Astrocyte (in vitro differentiated cells and primary cell): ENCODE data around the gene GREB1. TPM values are rescaled to one million over a fixed set of nuclear protein-coding genes. Genes with fewer than 3 reads are reported as not detected.

ENCODE experiments used
- DNase-seq: peaks from one replicate; pipeline ENCODE4 v3.0.0-alpha.2; 2010; ENCODE audit warnings: low read depth
- FAIRE-seq: peaks from 2 replicates; lab custom pipeline; 2011; peaks lifted over from hg19 to GRCh38; lab: Jason Lieb, UNC
- H2AFZ ChIP-seq: 2 replicates; pipeline ENCODE4 v1.6.0; 2012; ENCODE audit warnings: low read depth, low read length, inconsistent platforms
- H3K27ac ChIP-seq: 2 replicates; pipeline ENCODE4 v1.5.1; 2011; ENCODE audit warnings: low read depth, low read length, inconsistent platforms
- H3K27me3 ChIP-seq: 2 replicates; pipeline ENCODE4 v1.6.0; 2011; ENCODE audit warnings: low read length, inconsistent platforms; ENCODE audit not compliant: insufficient read depth
- H3K36me3 ChIP-seq: 2 replicates; pipeline ENCODE4 v1.5.1; 2011; ENCODE audit warnings: low read length, inconsistent platforms; ENCODE audit not compliant: insufficient read depth
- H3K4me1 ChIP-seq: 2 replicates; pipeline ENCODE4 v1.5.1; 2011; ENCODE audit warnings: low read length, inconsistent platforms; ENCODE audit not compliant: insufficient read depth
- H3K4me2 ChIP-seq: 2 replicates; pipeline ENCODE4 v1.6.0; 2012; ENCODE audit warnings: low read length, inconsistent platforms
- H3K4me3 ChIP-seq: 2 replicates; pipeline ENCODE4 v1.5.1; 2011; ENCODE audit warnings: low read depth, mild to moderate bottlenecking, low read length, inconsistent platforms; ENCODE audit not compliant: insufficient read depth
- H3K79me2 ChIP-seq: 2 replicates; pipeline ENCODE4 v1.6.0; 2012; ENCODE audit warnings: mild to moderate bottlenecking, low read length, inconsistent platforms; ENCODE audit not compliant: insufficient read depth
- H3K9ac ChIP-seq: 2 replicates; pipeline ENCODE4 v1.6.0; 2012; ENCODE audit warnings: mild to moderate bottlenecking, low read length, inconsistent platforms
- H3K9me3 ChIP-seq: 2 replicates; pipeline ENCODE4 v1.5.1; 2012; ENCODE audit warnings: low read depth, mild to moderate bottlenecking, low read length, inconsistent platforms; ENCODE audit not compliant: insufficient read depth
- H4K20me1 ChIP-seq: 2 replicates; pipeline ENCODE4 v1.6.0; 2012; ENCODE audit warnings: low read length, inconsistent platforms; ENCODE audit not compliant: insufficient read depth
- H3K27ac Mint-ChIP-seq: one replicate; pipeline ENCODE4 v1.8.0; 2021; ENCODE audit warnings: mild to moderate bottlenecking, mixed read lengths; ENCODE audit not compliant: unreplicated experiment
- H3K27me3 Mint-ChIP-seq: one replicate; pipeline ENCODE4 v1.8.0; 2021; ENCODE audit warnings: low read depth, mixed read lengths; ENCODE audit not compliant: unreplicated experiment
- H3K36me3 Mint-ChIP-seq: one replicate; pipeline ENCODE4 v1.8.0; 2021; ENCODE audit warnings: low read depth, mixed read lengths; ENCODE audit not compliant: unreplicated experiment
- H3K4me1 Mint-ChIP-seq: one replicate; pipeline ENCODE4 v1.8.0; 2021; ENCODE audit warnings: low read depth, mixed read lengths; ENCODE audit not compliant: unreplicated experiment
- H3K4me3 Mint-ChIP-seq: one replicate; pipeline ENCODE4 v1.8.0; 2021; ENCODE audit warnings: mild to moderate bottlenecking, moderate library complexity, mixed read lengths; ENCODE audit not compliant: unreplicated experiment
- H3K9me3 Mint-ChIP-seq: one replicate; pipeline ENCODE4 v1.8.0; 2021; ENCODE audit warnings: mild to moderate bottlenecking, mixed read lengths; ENCODE audit not compliant: unreplicated experiment
- CTCF ChIP-seq: IDR thresholded peaks from 2 replicates; pipeline ENCODE4 v1.5.1; 2011; ENCODE audit warnings: low read depth, mild to moderate bottlenecking, inconsistent platforms, low read length, moderate library complexity; ENCODE audit not compliant: insufficient read depth
- EZH2 ChIP-seq: IDR thresholded peaks from 2 replicates; pipeline ENCODE4 v1.6.1; 2012; ENCODE audit warnings: mild to moderate bottlenecking, low read length, inconsistent platforms; ENCODE audit not compliant: insufficient read depth
- total RNA-seq: library from RNA; stranded (reverse); gene quantifications from 2 replicates; pipeline ENCODE4 v1.2.1, GENCODE V29; 2021

The GREB1 gene
- total RNA-seq, 1 donor from 2014 or later, result 14.5 TPM

- H3K27ac Mint-ChIP-seq, result peak overlapping the region; percentile 18
- no peaks in the 10 kb centered on the region for H3K79me2 ChIP-seq
- H3K36me3 ChIP-seq, result no peaks in the 10 kb centered on the region
Observed at GRCh38 chr2:11520092-11520693, 13.7 kb upstream of the GREB1 start.

GRCh38 chr2:11521775-11522174 is 12.1 kb upstream of the GREB1 start:
- H3K27ac Mint-ChIP-seq, result no peak overlapping the region
- H3K36me3 ChIP-seq, result no peaks in the 10 kb centered on the region
- TF ChIP-seq CTCF, result no peak
- TF ChIP-seq EZH2, result no peak
- no peak overlapping the region for H2AFZ ChIP-seq
- H3K9me3 ChIP-seq, result no peaks in the 10 kb centered on the region
- H3K27me3 Mint-ChIP-seq, result no peaks in the 10 kb centered on the region
- H3K4me2 ChIP-seq, result no peak overlapping the region
- FAIRE-seq (no peak), DNase-seq (no peak)
- no peak overlapping the region for H3K9ac ChIP-seq
- no peaks in the 10 kb centered on the region for H4K20me1 ChIP-seq
- H3K4me1 ChIP-seq, result no peaks in the 10 kb centered on the region
- H3K36me3 Mint-ChIP-seq, result peaks cover 3% of the 10 kb centered on the region
- peaks cover 6% of the 10 kb centered on the region for H3K4me1 Mint-ChIP-seq
- H3K27me3 ChIP-seq, result peaks cover 3% of the 10 kb centered on the region
- no peak overlapping the region for H3K4me3 Mint-ChIP-seq
- no peak overlapping the region for H3K27ac ChIP-seq
- no peak overlapping the region for H3K4me3 ChIP-seq
- peaks cover 10% of the 10 kb centered on the region for H3K9me3 Mint-ChIP-seq
- no peaks in the 10 kb centered on the region for H3K79me2 ChIP-seq

More at GRCh38 chr2:11520092-11520693, 13.7 kb upstream of the GREB1 start:
- Histone ChIP-seq H3K9ac (no peak overlapping the region), H2AFZ (no peak overlapping the region), H3K4me1 (no peaks in the 10 kb centered on the region), H3K27me3 (peaks cover 14% of the 10 kb centered on the region), H3K4me3 (no peak overlapping the region), H4K20me1 (no peaks in the 10 kb centered on the region), H3K4me2 (no peak overlapping the region), H3K9me3 (no peaks in the 10 kb centered on the region), H3K27ac (no peak overlapping the region)
- TF ChIP-seq CTCF, result no peak
- TF ChIP-seq EZH2, result no peak
- DNase-seq (no peak), FAIRE-seq (no peak)
- Mint-ChIP-seq H3K9me3 (peaks cover 10% of the 10 kb centered on the region), H3K4me3 (no peak overlapping the region), H3K36me3 (peaks cover 3% of the 10 kb centered on the region), H3K27me3 (no peaks in the 10 kb centered on the region), H3K4me1 (peaks cover 13% of the 10 kb centered on the region)

GRCh38 chr2:11524470-11524869 is 9.4 kb upstream of the GREB1 start:
- no peak overlapping the region for H3K9ac ChIP-seq
- no peak overlapping the region for H2AFZ ChIP-seq
- H3K36me3 ChIP-seq, result no peaks in the 10 kb centered on the region
- no peaks in the 10 kb centered on the region for H4K20me1 ChIP-seq
- Mint-ChIP-seq H3K27ac (no peak overlapping the region), H3K4me3 (no peak overlapping the region), H3K36me3 (no peaks in the 10 kb centered on the region), H3K4me1 (peaks cover 6% of the 10 kb centered on the region), H3K9me3 (peaks cover 10% of the 10 kb centered on the region), H3K27me3 (no peaks in the 10 kb centered on the region)
- H3K4me1 ChIP-seq, result no peaks in the 10 kb centered on the region
- no peaks in the 10 kb centered on the region for H3K79me2 ChIP-seq
- FAIRE-seq, result no peak
- DNase-seq, result no peak
- no peak overlapping the region for H3K4me3 ChIP-seq
- H3K27ac ChIP-seq, result no peak overlapping the region
- peaks cover 10% of the 10 kb centered on the region for H3K27me3 ChIP-seq
- no peaks in the 10 kb centered on the region for H3K9me3 ChIP-seq
- TF ChIP-seq CTCF, result no peak
- no peak for TF ChIP-seq EZH2
- no peak overlapping the region for H3K4me2 ChIP-seq
